ENCODE results near the gene PPFIBP2. TPM values are rescaled to one million over a fixed set of nuclear protein-coding genes. Genes with fewer than 3 reads are reported as not detected.

Gene PPFIBP2
- total RNA-seq, 1 donor from 2014 or later, result 64.1 TPM

DNA sequence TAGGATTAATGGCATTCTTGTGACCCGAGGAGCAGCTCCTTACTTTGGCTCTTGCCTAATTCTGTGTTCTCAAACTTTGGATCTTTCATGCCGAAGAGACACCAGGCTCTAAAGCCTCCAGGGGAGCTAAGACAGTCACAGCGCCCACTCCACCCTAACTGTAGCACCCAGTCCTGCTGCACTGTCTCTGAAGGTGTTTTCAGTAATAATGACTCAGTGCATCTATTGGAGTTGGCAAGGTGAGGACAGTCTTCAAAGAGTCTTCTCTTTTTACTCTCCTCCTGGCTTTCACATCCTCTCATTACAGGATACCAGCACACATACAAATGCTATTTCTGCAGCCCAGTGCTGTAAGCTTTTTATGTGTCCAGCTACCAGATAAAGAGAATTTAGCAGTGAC lies 69.4 kb downstream of the PPFIBP2 start:
- H3K27me3 Mint-ChIP-seq, result no peaks in the 10 kb centered on the region
- TF ChIP-seq, protein P1, sequence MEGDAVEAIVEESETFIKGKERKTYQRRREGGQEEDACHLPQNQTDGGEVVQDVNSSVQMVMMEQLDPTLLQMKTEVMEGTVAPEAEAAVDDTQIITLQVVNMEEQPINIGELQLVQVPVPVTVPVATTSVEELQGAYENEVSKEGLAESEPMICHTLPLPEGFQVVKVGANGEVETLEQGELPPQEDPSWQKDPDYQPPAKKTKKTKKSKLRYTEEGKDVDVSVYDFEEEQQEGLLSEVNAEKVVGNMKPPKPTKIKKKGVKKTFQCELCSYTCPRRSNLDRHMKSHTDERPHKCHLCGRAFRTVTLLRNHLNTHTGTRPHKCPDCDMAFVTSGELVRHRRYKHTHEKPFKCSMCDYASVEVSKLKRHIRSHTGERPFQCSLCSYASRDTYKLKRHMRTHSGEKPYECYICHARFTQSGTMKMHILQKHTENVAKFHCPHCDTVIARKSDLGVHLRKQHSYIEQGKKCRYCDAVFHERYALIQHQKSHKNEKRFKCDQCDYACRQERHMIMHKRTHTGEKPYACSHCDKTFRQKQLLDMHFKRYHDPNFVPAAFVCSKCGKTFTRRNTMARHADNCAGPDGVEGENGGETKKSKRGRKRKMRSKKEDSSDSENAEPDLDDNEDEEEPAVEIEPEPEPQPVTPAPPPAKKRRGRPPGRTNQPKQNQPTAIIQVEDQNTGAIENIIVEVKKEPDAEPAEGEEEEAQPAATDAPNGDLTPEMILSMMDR (IDR thresholded peaks at IDR 0.05; ENCODE audit: unreplicated experiment), result no peak
- no peaks in the 10 kb centered on the region for H3K9me3 Mint-ChIP-seq (ENCODE audit: low read depth)
- no peaks in the 10 kb centered on the region for H3K36me3 Mint-ChIP-seq (ENCODE audit: insufficient read depth)
- H3K4me1 Mint-ChIP-seq (ENCODE audit: low read depth), result peaks cover 11% of the 10 kb centered on the region
- peak overlapping the region; percentile 26 for H3K27ac Mint-ChIP-seq
- DNase-seq (ENCODE audit: low spot score, unreplicated experiment), result no peak
- H3K4me3 Mint-ChIP-seq (ENCODE audit: low read depth), result no peak overlapping the region

DNA sequence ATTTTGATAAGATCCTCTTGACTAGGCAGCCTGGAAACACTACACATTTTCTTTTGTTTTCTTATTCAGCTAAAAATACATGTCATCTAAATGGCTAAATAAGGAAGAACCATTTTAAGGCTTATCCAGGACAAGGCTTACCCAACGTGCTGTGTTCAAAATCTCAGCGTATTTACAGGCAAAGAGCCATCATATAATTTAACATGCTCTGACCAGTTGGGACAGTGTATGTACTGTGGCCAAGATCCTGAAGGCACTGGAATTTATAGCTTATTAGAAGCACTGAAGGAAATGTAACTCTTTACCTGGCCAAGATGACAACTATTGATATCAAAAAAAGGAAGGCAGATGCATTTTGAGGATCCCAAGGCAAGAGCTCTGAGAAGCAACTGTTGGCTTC lies 71.1 kb downstream of the PPFIBP2 start:
- DNase-seq (ENCODE audit: low spot score, unreplicated experiment), result no peak
- Mint-ChIP-seq H3K9me3 (ENCODE audit: low read depth) (no peaks in the 10 kb centered on the region), H3K4me3 (ENCODE audit: low read depth) (no peak overlapping the region), H3K36me3 (ENCODE audit: insufficient read depth) (no peaks in the 10 kb centered on the region), H3K27me3 (no peaks in the 10 kb centered on the region), H3K4me1 (ENCODE audit: low read depth) (peaks cover 5% of the 10 kb centered on the region), H3K27ac (no peak overlapping the region)
- TF ChIP-seq, protein P1 (IDR thresholded peaks at IDR 0.05; ENCODE audit: unreplicated experiment), result no peak

DNA sequence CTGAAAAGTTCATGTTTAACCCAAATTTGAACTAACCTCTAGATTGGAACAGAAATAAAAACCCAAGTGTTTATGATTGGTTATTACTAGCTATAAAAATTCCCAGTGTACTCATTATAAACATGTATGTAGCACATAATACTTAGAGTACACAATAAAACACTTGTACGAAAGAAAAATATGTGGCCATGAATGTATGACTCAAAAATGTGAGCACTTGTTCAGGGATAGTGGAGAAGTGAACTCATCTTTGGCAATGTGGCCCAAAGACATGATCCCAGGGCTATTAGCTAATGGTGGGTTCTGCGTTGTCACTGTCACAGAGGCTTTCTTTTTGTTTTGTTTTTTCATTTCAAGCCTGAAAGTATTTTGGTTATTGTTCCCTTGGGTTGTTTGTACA lies 72.0 kb downstream of the PPFIBP2 start:
- no peaks in the 10 kb centered on the region for H3K27me3 Mint-ChIP-seq
- H3K27ac Mint-ChIP-seq, result no peak overlapping the region
- TF ChIP-seq, protein P1 (IDR thresholded peaks at IDR 0.05; ENCODE audit: unreplicated experiment), result no peak
- H3K4me1 Mint-ChIP-seq (ENCODE audit: low read depth), result peaks cover 5% of the 10 kb centered on the region
- no peak overlapping the region for H3K4me3 Mint-ChIP-seq (ENCODE audit: low read depth)
- no peaks in the 10 kb centered on the region for H3K36me3 Mint-ChIP-seq (ENCODE audit: insufficient read depth)
- no peak for DNase-seq (ENCODE audit: low spot score, unreplicated experiment)
- no peaks in the 10 kb centered on the region for H3K9me3 Mint-ChIP-seq (ENCODE audit: low read depth)

DNA sequence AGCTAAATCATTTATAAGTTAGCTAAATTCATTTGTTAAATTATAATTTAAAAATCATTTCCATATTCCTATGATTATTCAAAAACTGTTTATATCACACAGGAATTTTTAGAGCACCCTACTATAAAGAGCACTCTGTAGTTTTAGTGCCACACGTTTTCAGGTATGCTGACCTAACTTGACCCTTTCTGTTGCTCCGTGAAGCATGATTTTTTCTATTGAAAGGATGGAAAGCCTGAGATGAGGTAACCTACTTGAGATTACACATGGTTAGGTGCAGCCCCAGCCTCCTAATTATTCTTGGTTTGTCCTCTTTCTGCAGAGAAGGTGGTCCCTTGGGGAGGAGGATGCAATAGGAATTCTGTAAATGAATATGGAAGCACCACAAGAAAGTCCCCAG lies 72.6 kb downstream of the PPFIBP2 start:
- Mint-ChIP-seq H3K4me3 (ENCODE audit: low read depth) (no peak overlapping the region), H3K36me3 (ENCODE audit: insufficient read depth) (no peaks in the 10 kb centered on the region), H3K4me1 (ENCODE audit: low read depth) (peaks cover 5% of the 10 kb centered on the region), H3K9me3 (ENCODE audit: low read depth) (no peaks in the 10 kb centered on the region), H3K27ac (no peak overlapping the region), H3K27me3 (no peaks in the 10 kb centered on the region)
- TF ChIP-seq, protein P1 (IDR thresholded peaks at IDR 0.05; ENCODE audit: unreplicated experiment), result no peak
- DNase-seq (ENCODE audit: low spot score, unreplicated experiment), result no peak

DNA sequence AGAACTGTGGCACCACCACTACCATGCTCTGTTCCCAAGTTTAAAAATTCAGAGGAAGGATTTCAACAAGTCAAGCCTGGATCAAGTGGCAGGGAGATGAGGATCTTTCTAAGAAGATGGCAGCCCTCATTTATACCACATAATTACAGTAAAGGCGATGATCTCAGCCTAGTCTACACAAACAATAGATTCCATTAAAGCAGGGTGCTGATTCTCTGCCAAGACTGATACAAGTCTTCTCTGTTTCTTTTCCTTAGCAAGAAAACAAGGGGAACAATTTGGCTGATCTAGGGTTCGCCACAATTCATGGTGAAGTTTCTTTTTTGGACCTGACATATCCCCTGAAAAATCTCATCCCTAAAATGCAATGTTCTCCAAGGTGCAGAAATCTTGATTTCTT lies 73.9 kb downstream of the PPFIBP2 start:
- TF ChIP-seq, protein P1 (IDR thresholded peaks at IDR 0.05; ENCODE audit: unreplicated experiment), result no peak
- no peaks in the 10 kb centered on the region for H3K27me3 Mint-ChIP-seq

More for the DNA sequence above, 73.9 kb downstream of the PPFIBP2 start:
- Mint-ChIP-seq H3K4me1 (ENCODE audit: low read depth) (peaks cover 5% of the 10 kb centered on the region), H3K27ac (no peak overlapping the region), H3K36me3 (ENCODE audit: insufficient read depth) (peaks cover 1% of the 10 kb centered on the region), H3K9me3 (ENCODE audit: low read depth) (no peaks in the 10 kb centered on the region), H3K4me3 (ENCODE audit: low read depth) (no peak overlapping the region)
- DNase-seq (ENCODE audit: low spot score, unreplicated experiment), result no peak

Measured in progenitor cell of endocrine pancreas (in vitro differentiated cells).